ENCODE measurements around the gene RASSF8. TPM values are rescaled to one million over a fixed set of nuclear protein-coding genes. Genes with fewer than 3 reads are reported as not detected.
A peak's percentile ranks its signal among the peaks of the same experiment; 100 is the strongest.

RASSF8 gene
- total and polyA plus RNA-seq, 9 of the 15 experiments (the other 6 are each of a cell fraction or from before 2014, with no cell fraction given): 0.01 to 0.36 (median 0.12) TPM; not detected in 1

- TF ChIP-seq, protein P1, sequence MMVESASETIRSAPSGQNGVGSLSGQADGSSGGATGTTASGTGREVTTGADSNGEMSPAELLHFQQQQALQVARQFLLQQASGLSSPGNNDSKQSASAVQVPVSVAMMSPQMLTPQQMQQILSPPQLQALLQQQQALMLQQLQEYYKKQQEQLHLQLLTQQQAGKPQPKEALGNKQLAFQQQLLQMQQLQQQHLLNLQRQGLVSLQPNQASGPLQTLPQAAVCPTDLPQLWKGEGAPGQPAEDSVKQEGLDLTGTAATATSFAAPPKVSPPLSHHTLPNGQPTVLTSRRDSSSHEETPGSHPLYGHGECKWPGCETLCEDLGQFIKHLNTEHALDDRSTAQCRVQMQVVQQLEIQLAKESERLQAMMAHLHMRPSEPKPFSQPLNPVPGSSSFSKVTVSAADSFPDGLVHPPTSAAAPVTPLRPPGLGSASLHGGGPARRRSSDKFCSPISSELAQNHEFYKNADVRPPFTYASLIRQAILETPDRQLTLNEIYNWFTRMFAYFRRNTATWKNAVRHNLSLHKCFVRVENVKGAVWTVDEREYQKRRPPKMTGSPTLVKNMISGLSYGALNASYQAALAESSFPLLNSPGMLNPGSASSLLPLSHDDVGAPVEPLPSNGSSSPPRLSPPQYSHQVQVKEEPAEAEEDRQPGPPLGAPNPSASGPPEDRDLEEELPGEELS (CRISPR knock-in tag; IDR thresholded peaks at IDR 0.05; ENCODE audit: borderline replicate concordance): peak; percentile 93
- TF ChIP-seq THRAP3 (IDR thresholded peaks at IDR 0.05; ENCODE audit: borderline replicate concordance): no peak
- no peak for TF ChIP-seq GTF2A2 (tag; IDR thresholded peaks at IDR 0.05)
- TF ChIP-seq, protein P2, sequence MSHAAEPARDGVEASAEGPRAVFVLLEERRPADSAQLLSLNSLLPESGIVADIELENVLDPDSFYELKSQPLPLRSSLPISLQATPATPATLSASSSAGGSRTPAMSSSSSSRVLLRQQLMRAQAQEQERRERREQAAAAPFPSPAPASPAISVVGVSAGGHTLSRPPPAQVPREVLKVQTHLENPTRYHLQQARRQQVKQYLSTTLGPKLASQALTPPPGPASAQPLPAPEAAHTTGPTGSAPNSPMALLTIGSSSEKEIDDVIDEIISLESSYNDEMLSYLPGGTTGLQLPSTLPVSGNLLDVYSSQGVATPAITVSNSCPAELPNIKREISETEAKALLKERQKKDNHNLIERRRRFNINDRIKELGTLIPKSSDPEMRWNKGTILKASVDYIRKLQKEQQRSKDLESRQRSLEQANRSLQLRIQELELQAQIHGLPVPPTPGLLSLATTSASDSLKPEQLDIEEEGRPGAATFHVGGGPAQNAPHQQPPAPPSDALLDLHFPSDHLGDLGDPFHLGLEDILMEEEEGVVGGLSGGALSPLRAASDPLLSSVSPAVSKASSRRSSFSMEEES (CRISPR knock-in tag; IDR thresholded peaks at IDR 0.05): peak; percentile 72
- no peak for TF ChIP-seq ZNF551 (CRISPR knock-in tag; IDR thresholded peaks at IDR 0.05)
- TF ChIP-seq, protein P3, sequence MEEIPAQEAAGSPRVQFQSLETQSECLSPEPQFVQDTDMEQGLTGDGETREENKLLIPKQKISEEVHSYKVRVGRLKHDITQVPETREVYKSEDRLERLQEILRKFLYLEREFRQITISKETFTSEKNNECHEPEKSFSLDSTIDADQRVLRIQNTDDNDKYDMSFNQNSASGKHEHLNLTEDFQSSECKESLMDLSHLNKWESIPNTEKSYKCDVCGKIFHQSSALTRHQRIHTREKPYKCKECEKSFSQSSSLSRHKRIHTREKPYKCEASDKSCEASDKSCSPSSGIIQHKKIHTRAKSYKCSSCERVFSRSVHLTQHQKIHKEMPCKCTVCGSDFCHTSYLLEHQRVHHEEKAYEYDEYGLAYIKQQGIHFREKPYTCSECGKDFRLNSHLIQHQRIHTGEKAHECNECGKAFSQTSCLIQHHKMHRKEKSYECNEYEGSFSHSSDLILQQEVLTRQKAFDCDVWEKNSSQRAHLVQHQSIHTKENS (CRISPR knock-in tag; IDR thresholded peaks at IDR 0.05): no peak
- TF ChIP-seq FOXJ3 (CRISPR knock-in tag; IDR thresholded peaks at IDR 0.05): no peak
- no peak for TF ChIP-seq NCOA4 (IDR thresholded peaks at IDR 0.05; ENCODE audit: partially characterized antibody)
- peak; percentile 98 for TF ChIP-seq BHLHE40 (IDR thresholded peaks at IDR 0.05; ENCODE audit: low read length)
- TF ChIP-seq, protein P4, sequence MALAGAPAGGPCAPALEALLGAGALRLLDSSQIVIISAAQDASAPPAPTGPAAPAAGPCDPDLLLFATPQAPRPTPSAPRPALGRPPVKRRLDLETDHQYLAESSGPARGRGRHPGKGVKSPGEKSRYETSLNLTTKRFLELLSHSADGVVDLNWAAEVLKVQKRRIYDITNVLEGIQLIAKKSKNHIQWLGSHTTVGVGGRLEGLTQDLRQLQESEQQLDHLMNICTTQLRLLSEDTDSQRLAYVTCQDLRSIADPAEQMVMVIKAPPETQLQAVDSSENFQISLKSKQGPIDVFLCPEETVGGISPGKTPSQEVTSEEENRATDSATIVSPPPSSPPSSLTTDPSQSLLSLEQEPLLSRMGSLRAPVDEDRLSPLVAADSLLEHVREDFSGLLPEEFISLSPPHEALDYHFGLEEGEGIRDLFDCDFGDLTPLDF (CRISPR knock-in tag; IDR thresholded peaks at IDR 0.05): peak; percentile 64; the same call in 1 of the 2 replicates
- peak; percentile 82; the same call in 1 of the 2 replicates for TF ChIP-seq NR3C1 (CRISPR knock-in tag; IDR thresholded peaks at IDR 0.05)
- TF ChIP-seq ETV1 (tag; conservative IDR thresholded peaks at IDR 0.05; ENCODE audit: low read depth): no peak
- no peak for TF ChIP-seq ZNF445 (CRISPR knock-in tag; IDR thresholded peaks at IDR 0.05; ENCODE audit: low read depth)
- TF ChIP-seq PRDM10 (IDR thresholded peaks at IDR 0.05; ENCODE audit: partially characterized antibody): no peak
- no peak for TF ChIP-seq ZNF175 (CRISPR knock-in tag; IDR thresholded peaks at IDR 0.05; ENCODE audit: low read depth)
- no peak for TF ChIP-seq U2AF1 (optimal IDR thresholded peaks at IDR 0.05; ENCODE audit: low read depth, low read length)
Observed at GRCh38 chr12:26113853-26114719, 155.6 kb downstream of the RASSF8 start (continued).
